BLaER1 treated with 17β-estradiol and CSF1 and Interleukin-3, amounts not matched to agents 10 nM and 100 nM (cell line): Measurements from ENCODE around the gene APC2.
"Not testable (repeated sequence)": the region's sequence is repeated elsewhere in the genome, so short reads cannot be mapped to it uniquely, and the experiment has no call there.

ENCODE experiments used
- H3K27ac ChIP-seq, 11 experiments: shearing (Covaris generic); formaldehyde crosslinking; 2 replicates each; pipeline ENCODE4 v1.8.1; 2022
- H3K27me3 ChIP-seq, 11 experiments: shearing (Covaris generic); formaldehyde crosslinking; 2 replicates each; pipeline ENCODE4 v1.8.1; 2022
- H3K36me3 ChIP-seq, 11 experiments: shearing (Covaris generic); formaldehyde crosslinking; 2 replicates each; pipeline ENCODE4 v1.8.1; 2022
- H3K4me1 ChIP-seq, 10 experiments: shearing (Covaris generic); formaldehyde crosslinking; 2 replicates each; pipeline ENCODE4 v1.8.1; 2022
- H3K4me2 ChIP-seq, 11 experiments: shearing (Covaris generic); formaldehyde crosslinking; 2 replicates each; pipeline ENCODE4 v1.8.1; 2022
- H3K4me3 ChIP-seq, 10 experiments: shearing (Covaris generic); formaldehyde crosslinking; 2 replicates each; pipeline ENCODE4 v1.8.1; 2022
- H3K9ac ChIP-seq, 11 experiments: shearing (Covaris generic); formaldehyde crosslinking; 2 replicates each; pipeline ENCODE4 v1.8.1; 2022
- H3K9me3 ChIP-seq, 11 experiments: shearing (Covaris generic); formaldehyde crosslinking; replicated peaks in 1 of 11; 2 replicates each; pipeline ENCODE4 v1.8.1; 2022
- H4K20me1 ChIP-seq, 11 experiments: shearing (Covaris generic); formaldehyde crosslinking; 2 replicates each; pipeline ENCODE4 v1.8.1; 2022
- Cebpa-rat ChIP-seq, 11 experiments: shearing (Covaris generic); IDR thresholded peaks; 2 replicates each; pipeline ENCODE4 v1.8.1; 2022

APC2 gene

GRCh38 chr19:1494115-1494815 is 44.3 kb downstream of the APC2 start:
- Histone ChIP-seq H3K9me3 (peaks cover 0 to 2% (median 0%) of the 10 kb centered on the region in 11 experiments; a peak in 5 of 22 replicates), H3K4me3 (no peak overlapping the region), H3K4me2 (no peak overlapping the region), H3K9ac (no peak overlapping the region), H3K27me3 (peaks cover 0 to 7% (median 0%) of the 10 kb centered on the region in 11 experiments; a peak in 4 of 22 replicates), H3K36me3 (no peaks in the 10 kb centered on the region), H3K4me1 (peaks cover 30 to 48% (median 42%) of the 10 kb centered on the region in 10 experiments), H3K27ac (no peak overlapping the region), H4K20me1 (peaks cover 0 to 15% (median 0%) of the 10 kb centered on the region in 11 experiments; a peak in 4 of 22 replicates)
- TF ChIP-seq Cebpa-rat (IDR thresholded peaks at IDR 0.05), result no peak

- no peak for TF ChIP-seq Cebpa-rat (IDR thresholded peaks at IDR 0.05)
- Histone ChIP-seq H3K4me2 (no peak overlapping the region), H3K27ac (no peak overlapping the region), H3K9me3 (peaks cover 0 to 12% (median 7%) of the 10 kb centered on the region in 11 experiments; a peak in 15 of 22 replicates), H3K27me3 (peaks cover 0 to 7% (median 0%) of the 10 kb centered on the region in 11 experiments; a peak in 4 of 22 replicates), H3K9ac (no peak overlapping the region), H3K36me3 (no peaks in the 10 kb centered on the region), H3K4me1 (peaks cover 23 to 40% (median 34%) of the 10 kb centered on the region in 10 experiments), H3K4me3 (no peak overlapping the region), H4K20me1 (peaks cover 0 to 15% (median 0%) of the 10 kb centered on the region in 11 experiments; a peak in 4 of 22 replicates)
Observed at GRCh38 chr19:1495051-1495798, 45.3 kb downstream of the APC2 start.

- Histone ChIP-seq H3K9ac (no peak overlapping the region), H3K27ac (no peak overlapping the region), H3K27me3 (peaks cover 0 to 7% (median 0%) of the 10 kb centered on the region in 11 experiments; a peak in 4 of 22 replicates), H3K36me3 (no peaks in the 10 kb centered on the region), H4K20me1 (peaks cover 0 to 15% (median 0%) of the 10 kb centered on the region in 11 experiments; a peak in 4 of 22 replicates), H3K4me2 (peak overlapping the region in 6 of 11 experiments; percentile 17 to 89 (median 80); a peak in 4 of 22 replicates), H3K4me1 (peaks cover 23 to 42% (median 34%) of the 10 kb centered on the region in 10 experiments), H3K4me3 (no peak overlapping the region), H3K9me3 (peaks cover 0 to 15% (median 9%) of the 10 kb centered on the region in 11 experiments; a peak in 15 of 22 replicates)
- no peak for TF ChIP-seq Cebpa-rat (IDR thresholded peaks at IDR 0.05)
Observed at GRCh38 chr19:1495799-1496713, 46.1 kb downstream of the APC2 start.

GRCh38 chr19:1496714-1497577 is 47.0 kb downstream of the APC2 start:
- H3K9ac ChIP-seq, result peak overlapping the region in 5 of 11 experiments; percentile 18 to 59 (median 35); a peak in 7 of 22 replicates
- peaks cover 0 to 15% (median 9%) of the 10 kb centered on the region in 11 experiments; a peak in 15 of 22 replicates for H3K9me3 ChIP-seq
- H3K27ac ChIP-seq, result peak overlapping the region in 4 of 11 experiments; percentile 26 to 62 (median 38); a peak in 7 of 22 replicates
- TF ChIP-seq Cebpa-rat (IDR thresholded peaks at IDR 0.05), result no peak
- no peaks in the 10 kb centered on the region for H3K36me3 ChIP-seq
- H3K4me2 ChIP-seq, result peak overlapping the region; percentile 56 to 93 (median 82); a peak in 21 of 22 replicates
- no peak overlapping the region for H3K4me3 ChIP-seq
- peaks cover 15 to 37% (median 26%) of the 10 kb centered on the region in 10 experiments for H3K4me1 ChIP-seq
- peaks cover 0 to 15% (median 0%) of the 10 kb centered on the region in 11 experiments; a peak in 3 of 22 replicates for H4K20me1 ChIP-seq
- peaks cover 0 to 3% (median 0%) of the 10 kb centered on the region in 11 experiments; a peak in 2 of 22 replicates for H3K27me3 ChIP-seq

- no peak for TF ChIP-seq Cebpa-rat (IDR thresholded peaks at IDR 0.05)
- peaks cover 0 to 15% (median 0%) of the 10 kb centered on the region in 11 experiments; a peak in 3 of 22 replicates for H4K20me1 ChIP-seq
- no peak overlapping the region for H3K4me3 ChIP-seq
- H3K4me1 ChIP-seq, result peaks cover 15 to 41% (median 26%) of the 10 kb centered on the region in 10 experiments
- H3K27ac ChIP-seq, result peak overlapping the region in 6 of 11 experiments; percentile 6 to 62 (median 30); a peak in 8 of 22 replicates
- peaks cover 0 to 8% (median 3%) of the 10 kb centered on the region in 11 experiments; a peak in 17 of 22 replicates for H3K27me3 ChIP-seq
- peak overlapping the region in 5 of 11 experiments; percentile 21 to 59 (median 35); a peak in 8 of 22 replicates for H3K9ac ChIP-seq
- H3K9me3 ChIP-seq, result peaks cover 0 to 15% (median 9%) of the 10 kb centered on the region in 11 experiments; a peak in 15 of 22 replicates
- no peaks in the 10 kb centered on the region for H3K36me3 ChIP-seq
- H3K4me2 ChIP-seq, result peak overlapping the region; percentile 56 to 93 (median 82)
Observed at GRCh38 chr19:1497578-1498235, 47.8 kb downstream of the APC2 start.

- Histone ChIP-seq H3K4me2 (peak overlapping the region in 2 of 11 experiments; percentile 26 to 41; a peak in 2 of 22 replicates), H3K27me3 (peaks cover 11 to 24% (median 18%) of the 10 kb centered on the region in 11 experiments; a peak in 21 of 22 replicates), H3K4me1 (peaks cover 25 to 51% (median 37%) of the 10 kb centered on the region in 10 experiments), H4K20me1 (peaks cover 0 to 15% (median 0%) of the 10 kb centered on the region in 11 experiments; a peak in 2 of 22 replicates), H3K9me3 (peaks cover 0 to 15% (median 9%) of the 10 kb centered on the region in 11 experiments; a peak in 15 of 22 replicates)
- H3K4me3 ChIP-seq, H3K27ac ChIP-seq, H3K36me3 ChIP-seq, H3K9ac ChIP-seq: not testable (repeated sequence)
Observed at GRCh38 chr19:1499231-1499630, 49.3 kb downstream of the APC2 start.

- H3K4me2 ChIP-seq, result peak overlapping the region in 7 of 11 experiments; percentile 17 to 59 (median 43); a peak in 11 of 22 replicates
- H3K36me3 ChIP-seq, result no peaks in the 10 kb centered on the region
- H3K4me3 ChIP-seq, result no peak overlapping the region
- H3K9ac ChIP-seq, result no peak overlapping the region; a peak in 1 of 22 replicates
- peaks cover 0 to 24% (median 9%) of the 10 kb centered on the region in 11 experiments; a peak in 15 of 22 replicates for H3K9me3 ChIP-seq
- H3K4me1 ChIP-seq, result peaks cover 25 to 50% (median 36%) of the 10 kb centered on the region in 10 experiments
- H3K27ac ChIP-seq, result no peak overlapping the region
- TF ChIP-seq Cebpa-rat (IDR thresholded peaks at IDR 0.05), result no peak
- peaks cover 0 to 9% (median 0%) of the 10 kb centered on the region in 11 experiments; a peak in 2 of 22 replicates for H4K20me1 ChIP-seq
- peaks cover 11 to 32% (median 26%) of the 10 kb centered on the region in 11 experiments; a peak in 21 of 22 replicates for H3K27me3 ChIP-seq
Observed at GRCh38 chr19:1501200-1501595, 51.3 kb downstream of the APC2 start.
